VCaP (cell line): ENCODE data around the gene NUP62.

Source experiments
- H3K27ac ChIP-seq: fragments of 450-650 bp; 2 replicates; pipeline ENCODE4 v1.5.1; 2017
- TF ChIP-seq, protein P1 (sequence below): fragments of 450-650 bp; conservative IDR thresholded peaks from 2 replicates; pipeline ENCODE4 v1.5.1; 2017; ENCODE audit warnings: mild to moderate bottlenecking, moderate library complexity

The NUP62 gene

DNA sequence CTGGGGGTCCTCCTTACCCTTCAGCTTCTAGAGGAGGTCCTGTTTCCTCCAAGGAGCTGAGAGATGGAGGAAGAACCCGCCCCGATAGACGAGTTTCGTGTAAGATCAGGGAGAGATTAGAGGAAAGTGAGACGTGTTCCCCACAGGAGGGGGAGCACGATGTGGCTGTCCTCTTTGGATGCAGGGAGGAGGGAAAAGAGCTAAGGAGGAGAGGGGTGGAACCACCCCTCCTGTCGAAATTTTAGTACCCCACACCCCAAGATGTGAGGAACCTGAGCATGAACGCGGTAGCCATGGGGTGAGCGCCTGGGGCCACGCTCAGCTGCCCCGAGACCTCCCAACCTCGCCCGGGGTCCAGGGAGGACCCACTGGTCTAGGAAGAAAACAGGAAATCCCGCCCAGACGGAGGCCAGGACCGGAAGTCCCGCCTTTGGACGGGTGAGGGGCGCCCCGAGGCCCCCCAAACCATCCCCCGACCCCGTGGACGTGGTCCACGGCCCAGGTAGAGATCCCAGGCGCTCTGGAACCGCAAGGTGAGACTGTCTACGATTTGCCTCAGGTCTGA is 53.4 kb downstream of the NUP62 start:
- H3K27ac ChIP-seq: peak overlapping the region; percentile 100
- TF ChIP-seq, protein P1, sequence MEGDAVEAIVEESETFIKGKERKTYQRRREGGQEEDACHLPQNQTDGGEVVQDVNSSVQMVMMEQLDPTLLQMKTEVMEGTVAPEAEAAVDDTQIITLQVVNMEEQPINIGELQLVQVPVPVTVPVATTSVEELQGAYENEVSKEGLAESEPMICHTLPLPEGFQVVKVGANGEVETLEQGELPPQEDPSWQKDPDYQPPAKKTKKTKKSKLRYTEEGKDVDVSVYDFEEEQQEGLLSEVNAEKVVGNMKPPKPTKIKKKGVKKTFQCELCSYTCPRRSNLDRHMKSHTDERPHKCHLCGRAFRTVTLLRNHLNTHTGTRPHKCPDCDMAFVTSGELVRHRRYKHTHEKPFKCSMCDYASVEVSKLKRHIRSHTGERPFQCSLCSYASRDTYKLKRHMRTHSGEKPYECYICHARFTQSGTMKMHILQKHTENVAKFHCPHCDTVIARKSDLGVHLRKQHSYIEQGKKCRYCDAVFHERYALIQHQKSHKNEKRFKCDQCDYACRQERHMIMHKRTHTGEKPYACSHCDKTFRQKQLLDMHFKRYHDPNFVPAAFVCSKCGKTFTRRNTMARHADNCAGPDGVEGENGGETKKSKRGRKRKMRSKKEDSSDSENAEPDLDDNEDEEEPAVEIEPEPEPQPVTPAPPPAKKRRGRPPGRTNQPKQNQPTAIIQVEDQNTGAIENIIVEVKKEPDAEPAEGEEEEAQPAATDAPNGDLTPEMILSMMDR: no peak

DNA sequence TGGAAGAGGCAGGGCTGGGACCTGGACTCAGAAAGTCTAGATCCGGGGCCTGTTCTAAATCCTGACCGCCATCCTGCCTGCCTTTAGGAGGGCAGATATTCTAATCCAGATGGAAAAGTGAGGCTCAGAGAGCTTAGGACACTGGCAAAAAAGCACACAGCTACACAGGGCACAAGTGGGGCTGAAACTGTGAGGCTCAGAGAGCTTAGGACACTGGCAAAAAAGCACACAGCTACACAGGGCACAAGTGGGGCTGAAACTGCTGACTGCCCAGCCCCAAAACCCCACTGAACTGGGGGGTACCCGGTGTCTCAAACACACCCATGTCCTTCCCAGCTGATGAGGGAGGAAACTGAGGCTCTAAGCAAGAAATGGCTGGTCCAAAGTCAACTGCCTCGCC is 54.1 kb downstream of the NUP62 start:
- TF ChIP-seq, protein P1: no peak
- peak overlapping the region; percentile 100 for H3K27ac ChIP-seq

DNA sequence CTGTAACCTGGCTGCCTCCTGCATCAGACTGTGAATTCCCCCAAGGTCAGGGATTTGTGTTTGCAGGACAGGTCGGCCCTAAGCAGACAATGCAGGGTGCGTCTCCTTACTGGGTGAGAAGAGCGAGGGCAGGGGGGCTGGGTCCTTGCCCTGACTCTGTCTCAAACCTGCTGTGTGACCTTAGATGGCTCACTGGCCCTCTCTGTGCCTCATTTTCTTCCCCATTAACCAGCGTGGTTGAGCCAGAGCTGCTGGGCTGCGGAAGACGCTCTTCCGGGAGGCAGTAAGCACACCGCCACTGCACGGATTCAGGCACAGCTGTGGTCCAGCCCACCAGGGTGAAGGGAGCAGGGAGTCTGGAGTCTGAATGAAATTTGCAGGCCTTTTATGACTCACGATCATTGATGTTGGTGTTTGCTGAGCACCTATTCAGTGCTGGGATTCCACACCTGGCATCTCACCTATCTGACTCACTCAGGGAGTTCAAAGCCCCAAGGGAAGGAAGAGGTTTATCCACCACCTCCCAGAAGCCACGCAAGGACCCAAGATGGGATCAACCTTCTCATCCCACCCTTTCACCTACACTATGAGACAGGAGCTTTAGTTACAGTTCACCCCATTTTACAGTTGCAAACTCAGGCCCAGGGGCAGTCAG is 54.7 kb downstream of the NUP62 start:
- H3K27ac ChIP-seq: peak overlapping the region; percentile 100
- TF ChIP-seq, protein P1: no peak

DNA sequence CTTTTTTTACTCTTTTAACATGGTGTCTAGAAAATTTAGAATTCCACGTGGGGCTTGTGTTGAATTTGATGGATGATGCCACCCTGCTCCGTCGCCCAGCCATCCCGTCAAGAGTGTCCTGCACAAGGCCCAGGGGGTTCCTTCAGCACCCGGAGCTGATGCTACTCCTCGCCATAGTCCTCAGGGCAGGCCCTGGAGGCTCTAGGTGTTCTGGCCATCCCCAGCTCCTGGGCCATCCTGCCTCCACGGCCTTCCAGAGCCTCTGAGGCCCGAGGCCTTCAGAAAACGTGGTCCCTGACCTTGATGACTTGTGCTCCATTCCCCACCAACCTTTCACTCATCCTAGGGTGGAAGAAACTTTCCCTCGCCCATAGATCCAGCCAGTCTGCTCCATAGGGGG is 55.5 kb downstream of the NUP62 start:
- TF ChIP-seq, protein P1: no peak
- H3K27ac ChIP-seq: peak overlapping the region; percentile 100; the same call in 1 of the 2 replicates

DNA sequence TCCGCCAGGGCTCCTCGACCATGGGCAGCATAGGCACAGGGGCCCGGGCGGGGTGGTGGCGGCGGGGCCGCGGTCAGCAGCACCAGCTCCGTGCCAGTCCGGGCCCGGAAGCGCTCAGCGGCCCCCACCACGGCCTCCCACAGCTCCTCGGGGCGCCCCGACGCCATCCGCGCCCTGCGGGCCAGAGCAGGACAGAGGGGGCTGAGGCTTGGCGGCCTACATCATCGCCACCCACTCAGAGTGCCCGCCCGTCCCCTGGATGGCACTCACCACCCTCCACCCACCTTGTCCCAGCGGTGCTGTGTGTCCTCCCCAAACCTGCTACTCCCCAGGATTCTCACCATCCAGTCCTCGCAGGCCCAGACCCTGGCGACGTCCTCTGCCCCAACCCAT is 56.2 kb downstream of the NUP62 start:
- H3K27ac ChIP-seq: 0 out of 2 replicates have a peak overlapping the region, but pooled peaks have one; percentile 13
- TF ChIP-seq, protein P1: no peak

DNA sequence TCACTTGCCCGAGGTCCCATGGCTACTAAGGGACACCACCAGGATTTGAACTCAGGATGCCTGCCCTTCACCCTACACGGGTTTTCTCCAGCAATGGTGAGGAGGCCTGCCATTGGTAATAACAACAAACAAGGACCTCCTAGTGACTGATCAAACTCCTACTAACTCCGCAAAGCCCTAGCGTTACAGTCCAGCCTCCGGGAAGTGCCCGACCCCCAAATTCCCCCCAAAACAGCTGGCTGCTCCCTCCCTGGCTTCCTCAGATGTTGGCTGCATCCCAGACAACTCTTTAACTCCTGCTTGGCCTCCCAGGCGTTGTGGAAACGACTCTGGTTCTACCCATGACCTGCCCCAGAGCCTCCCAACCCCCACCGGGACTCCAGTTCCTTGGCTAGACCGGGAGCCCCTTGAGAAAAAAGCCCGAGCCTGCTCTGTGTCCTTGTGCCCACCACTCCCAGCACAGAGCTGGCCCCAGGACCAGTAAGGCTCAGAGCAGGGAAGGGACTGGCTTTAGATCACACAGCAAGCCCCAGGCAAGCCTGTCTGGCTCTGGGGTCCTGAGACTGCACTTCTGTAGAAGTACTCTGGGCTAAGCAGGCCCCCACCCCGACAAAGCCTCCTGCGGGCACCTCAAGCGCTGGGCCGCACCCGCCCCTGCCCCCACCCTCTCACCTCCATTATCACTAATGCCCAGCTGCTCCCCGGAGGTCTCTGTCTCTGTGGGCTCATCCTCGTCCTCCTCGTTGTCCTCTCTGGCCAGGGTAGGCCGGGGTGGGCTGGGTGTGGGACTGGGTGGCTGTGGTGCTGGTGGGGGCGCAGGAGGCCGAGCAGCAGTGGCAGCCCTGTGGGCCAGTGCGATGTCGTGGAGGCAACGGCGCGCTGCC is 56.8 kb downstream of the NUP62 start:
- 0 out of 2 replicates have a peak overlapping the region, but pooled peaks have one; percentile 13 for H3K27ac ChIP-seq
- TF ChIP-seq, protein P1: no peak

DNA sequence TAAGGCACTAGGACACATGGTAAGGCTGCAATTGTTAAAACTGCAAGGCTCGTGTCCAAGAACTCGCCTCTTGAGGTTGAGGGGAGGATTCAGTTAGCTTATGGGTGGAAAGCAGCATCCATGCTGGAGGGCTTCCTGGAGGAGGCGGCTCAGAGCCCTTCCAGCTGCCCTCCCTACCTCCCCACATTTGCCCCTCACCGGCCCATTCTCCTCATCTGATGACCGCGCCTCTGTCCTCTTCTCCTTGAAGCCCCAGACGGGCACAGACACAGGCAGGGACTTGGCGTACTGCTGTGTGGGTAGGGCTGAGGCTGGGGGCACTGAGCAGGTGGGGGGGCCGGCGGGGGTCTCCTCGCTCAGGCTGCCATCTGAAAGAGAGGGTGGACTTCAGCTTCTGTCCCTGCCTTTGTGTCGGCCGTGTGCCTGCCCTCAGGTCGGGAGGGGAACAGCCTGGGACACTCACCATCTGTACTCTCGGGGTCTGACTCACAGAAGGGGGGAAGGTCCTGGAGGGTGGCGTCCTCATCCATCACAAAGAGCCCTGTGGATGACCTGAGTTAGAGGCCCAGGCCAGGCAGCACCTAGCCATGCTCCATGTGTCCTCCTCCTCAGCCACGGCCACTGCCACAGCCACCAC is 57.8 kb downstream of the NUP62 start:
- peak overlapping the region; percentile 13; the same call in 1 of the 2 replicates for H3K27ac ChIP-seq
- TF ChIP-seq, protein P1: no peak
